Progenitor cell of endocrine pancreas (in vitro differentiated cells): ENCODE data around the gene RASSF8. TPM values are rescaled to one million over a fixed set of nuclear protein-coding genes. Genes with fewer than 3 reads are reported as not detected.

Source experiments
- DNase-seq: peaks from one replicate; pipeline ENCODE4 v3.0.0; 2021; ENCODE audit warnings: low spot score; ENCODE audit not compliant: unreplicated experiment
- H3K27ac Mint-ChIP-seq: 2 replicates; pipeline ENCODE4 v1.8.0; 2021; ENCODE audit warnings: mild to moderate bottlenecking, moderate library complexity, mixed read lengths
- H3K27me3 Mint-ChIP-seq: 2 replicates; pipeline ENCODE4 v1.8.0; 2021; ENCODE audit warnings: mixed read lengths
- H3K36me3 Mint-ChIP-seq: 2 replicates; pipeline ENCODE4 v1.8.0; 2022; ENCODE audit warnings: mixed read lengths; ENCODE audit not compliant: insufficient read depth
- H3K4me1 Mint-ChIP-seq: 2 replicates; pipeline ENCODE4 v1.8.0; 2021; ENCODE audit warnings: low read depth, mixed read lengths
- H3K4me3 Mint-ChIP-seq: 2 replicates; pipeline ENCODE4 v1.8.0; 2021; ENCODE audit warnings: low read depth, mild to moderate bottlenecking, moderate library complexity, mixed read lengths
- H3K9me3 Mint-ChIP-seq: 2 replicates; pipeline ENCODE4 v1.8.0; 2021; ENCODE audit warnings: low read depth, mixed read lengths
- total RNA-seq: library from RNA; stranded (reverse); gene quantifications from 2 replicates; pipeline ENCODE4 v1.2.1, GENCODE V29; 2021
- TF ChIP-seq, protein P1 (sequence below): fragments of 200-600 bp; sonication (generic); IDR thresholded peaks from one replicate; pipeline ENCODE4 v1.5.0; 2021; ENCODE audit warnings: antibody characterized with exemption, mild to moderate bottlenecking; ENCODE audit not compliant: unreplicated experiment

RASSF8 gene
- total RNA-seq, 1 donor from 2014 or later = 38.8 TPM

DNA sequence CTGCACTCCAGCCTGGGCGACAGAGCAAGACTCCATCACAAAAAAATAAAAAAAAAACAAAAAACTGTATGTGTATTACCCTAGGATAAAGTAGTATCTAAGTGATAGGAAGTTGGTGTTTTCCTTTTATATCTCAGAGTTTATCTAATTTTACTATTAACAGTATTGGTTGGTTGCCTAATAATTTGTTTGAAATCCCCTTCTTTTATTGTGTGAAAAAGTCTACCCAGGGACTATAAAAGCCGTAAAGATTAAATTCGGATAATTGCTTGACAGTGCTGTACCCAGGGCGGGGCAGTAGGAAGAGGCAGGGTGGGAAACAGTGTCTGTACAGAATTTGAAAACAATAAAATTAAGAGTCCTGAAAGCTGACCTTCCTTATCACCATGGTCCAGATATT lies 78.4 kb downstream of the RASSF8 start:
- Mint-ChIP-seq H3K36me3 (no peaks in the 10 kb centered on the region), H3K4me3 (no peak overlapping the region), H3K27ac (no peak overlapping the region), H3K27me3 (no peaks in the 10 kb centered on the region), H3K4me1 (peaks cover 36% of the 10 kb centered on the region), H3K9me3 (no peaks in the 10 kb centered on the region)
- no peak for DNase-seq
- TF ChIP-seq, protein P1, sequence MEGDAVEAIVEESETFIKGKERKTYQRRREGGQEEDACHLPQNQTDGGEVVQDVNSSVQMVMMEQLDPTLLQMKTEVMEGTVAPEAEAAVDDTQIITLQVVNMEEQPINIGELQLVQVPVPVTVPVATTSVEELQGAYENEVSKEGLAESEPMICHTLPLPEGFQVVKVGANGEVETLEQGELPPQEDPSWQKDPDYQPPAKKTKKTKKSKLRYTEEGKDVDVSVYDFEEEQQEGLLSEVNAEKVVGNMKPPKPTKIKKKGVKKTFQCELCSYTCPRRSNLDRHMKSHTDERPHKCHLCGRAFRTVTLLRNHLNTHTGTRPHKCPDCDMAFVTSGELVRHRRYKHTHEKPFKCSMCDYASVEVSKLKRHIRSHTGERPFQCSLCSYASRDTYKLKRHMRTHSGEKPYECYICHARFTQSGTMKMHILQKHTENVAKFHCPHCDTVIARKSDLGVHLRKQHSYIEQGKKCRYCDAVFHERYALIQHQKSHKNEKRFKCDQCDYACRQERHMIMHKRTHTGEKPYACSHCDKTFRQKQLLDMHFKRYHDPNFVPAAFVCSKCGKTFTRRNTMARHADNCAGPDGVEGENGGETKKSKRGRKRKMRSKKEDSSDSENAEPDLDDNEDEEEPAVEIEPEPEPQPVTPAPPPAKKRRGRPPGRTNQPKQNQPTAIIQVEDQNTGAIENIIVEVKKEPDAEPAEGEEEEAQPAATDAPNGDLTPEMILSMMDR = no peak

DNA sequence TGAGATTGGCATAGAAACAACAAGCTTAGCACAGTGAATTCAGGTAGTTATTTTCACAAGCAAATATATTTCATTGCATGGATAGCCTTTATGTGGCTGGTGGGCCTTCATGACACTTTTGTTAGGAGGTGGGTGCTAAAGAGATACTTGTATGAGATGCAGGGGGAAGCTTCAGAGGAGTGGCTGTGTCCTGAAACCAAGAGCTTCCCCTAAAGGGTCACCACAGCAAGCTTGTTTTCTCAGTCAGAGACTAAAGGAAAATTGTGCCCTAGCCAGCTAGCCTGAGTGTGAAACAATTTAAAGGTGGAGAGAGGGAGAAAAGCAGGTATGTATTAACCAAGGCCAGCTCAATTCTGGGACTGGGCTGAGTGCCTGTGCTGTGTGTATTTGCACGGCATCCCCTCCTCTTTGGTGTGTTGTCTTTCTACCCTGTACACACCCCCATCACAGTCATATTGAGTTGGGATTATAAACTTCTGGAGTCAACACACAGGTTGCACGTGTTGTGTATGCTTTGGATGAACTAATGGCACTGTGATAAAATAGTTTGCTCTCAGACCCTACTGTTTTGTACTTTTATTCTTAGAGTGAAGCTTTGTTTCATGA lies 79.2 kb downstream of the RASSF8 start:
- Mint-ChIP-seq H3K27me3 (no peaks in the 10 kb centered on the region), H3K4me3 (no peak overlapping the region), H3K36me3 (no peaks in the 10 kb centered on the region), H3K9me3 (no peaks in the 10 kb centered on the region), H3K27ac (peak overlapping the region; percentile 79), H3K4me1 (peaks cover 36% of the 10 kb centered on the region)
- TF ChIP-seq, protein P1 = no peak
- no peak for DNase-seq

DNA sequence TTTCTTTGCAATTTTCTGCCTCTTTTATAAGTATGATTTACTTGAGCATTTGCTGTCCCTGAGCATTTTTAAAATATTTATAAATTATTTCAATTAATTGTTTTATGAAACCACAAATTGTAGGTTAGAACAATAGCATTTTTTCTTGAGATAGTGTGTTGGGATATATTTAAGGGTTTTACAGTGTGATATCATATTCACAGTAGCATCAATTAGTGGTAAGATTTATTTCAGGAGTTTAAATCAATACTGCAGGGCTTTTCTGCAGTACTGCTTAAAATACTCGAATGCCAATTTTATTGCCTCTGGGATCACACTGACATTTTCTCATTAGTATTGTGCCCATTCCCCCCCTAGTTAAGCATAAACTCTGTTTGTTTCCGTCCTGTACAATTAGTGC lies 84.2 kb downstream of the RASSF8 start:
- no peaks in the 10 kb centered on the region for H3K27me3 Mint-ChIP-seq
- no peak overlapping the region for H3K27ac Mint-ChIP-seq
- peaks cover 34% of the 10 kb centered on the region for H3K4me1 Mint-ChIP-seq
- no peaks in the 10 kb centered on the region for H3K9me3 Mint-ChIP-seq
- TF ChIP-seq, protein P1 = no peak
- no peaks in the 10 kb centered on the region for H3K36me3 Mint-ChIP-seq
- DNase-seq = no peak
- H3K4me3 Mint-ChIP-seq = no peak overlapping the region

DNA sequence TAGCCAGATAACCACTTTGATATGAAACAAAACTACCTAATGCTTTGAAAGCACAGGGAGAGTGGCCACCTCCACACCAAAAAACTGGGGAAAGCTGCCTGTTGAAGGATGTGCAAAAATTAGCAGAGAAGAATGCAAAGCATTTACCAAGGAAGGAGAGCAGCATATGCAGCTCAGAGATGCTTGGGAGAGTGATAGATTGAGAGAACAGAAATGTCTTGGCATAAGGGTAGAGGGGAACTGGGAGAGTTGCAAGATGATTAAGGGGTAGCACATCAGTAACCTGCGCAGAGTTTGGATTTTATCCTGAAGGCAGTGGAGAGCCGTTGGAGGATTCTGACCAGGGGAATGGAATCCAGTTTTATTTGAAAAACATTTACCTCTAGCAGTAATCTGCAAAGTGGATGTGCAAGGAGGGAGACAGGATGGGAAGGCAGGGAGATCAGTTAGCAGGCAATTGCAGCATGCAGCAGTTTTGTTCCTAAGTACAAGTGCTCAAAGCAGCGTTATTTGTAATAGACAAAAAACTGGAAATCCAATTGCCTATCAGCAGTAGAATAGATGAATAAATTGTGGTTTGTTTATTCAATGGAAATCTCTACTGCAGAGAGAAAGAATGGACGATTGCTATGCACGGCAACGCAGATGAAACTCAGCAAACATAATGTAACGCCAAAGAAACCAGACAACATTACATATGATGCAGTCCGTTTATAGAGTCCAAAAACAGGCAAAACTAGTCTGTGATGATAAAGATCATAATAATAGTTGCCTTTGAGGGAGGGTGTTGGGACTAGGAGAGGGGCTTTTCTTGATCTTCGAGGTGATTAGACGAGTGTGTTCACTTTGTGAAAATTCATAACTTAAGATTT lies 84.9 kb downstream of the RASSF8 start:
- DNase-seq = no peak
- no peaks in the 10 kb centered on the region for H3K36me3 Mint-ChIP-seq
- peaks cover 27% of the 10 kb centered on the region for H3K4me1 Mint-ChIP-seq
- no peaks in the 10 kb centered on the region for H3K9me3 Mint-ChIP-seq
- no peak overlapping the region for H3K4me3 Mint-ChIP-seq
- no peak overlapping the region for H3K27ac Mint-ChIP-seq
- no peaks in the 10 kb centered on the region for H3K27me3 Mint-ChIP-seq
- TF ChIP-seq, protein P1 = no peak

DNA sequence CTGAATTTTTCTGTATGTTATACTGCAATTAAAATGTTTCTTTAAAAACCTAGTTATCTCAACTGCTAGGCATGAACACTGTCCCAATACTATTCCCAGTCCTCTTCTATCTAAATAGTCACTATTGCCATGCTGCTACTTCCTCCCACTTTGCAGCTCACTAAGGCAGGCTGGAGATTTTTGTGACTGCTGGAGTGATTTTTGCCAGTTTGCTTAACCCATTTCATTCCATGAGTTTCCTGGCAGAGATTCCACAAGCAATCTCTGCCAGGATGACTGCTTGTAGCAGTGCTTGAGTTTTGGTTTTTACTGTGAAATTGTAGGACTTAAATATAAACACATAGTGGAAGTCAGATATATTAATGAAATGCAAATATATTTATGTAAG lies 85.5 kb downstream of the RASSF8 start:
- DNase-seq = no peak
- Mint-ChIP-seq H3K4me3 (no peak overlapping the region), H3K27ac (no peak overlapping the region), H3K9me3 (no peaks in the 10 kb centered on the region), H3K36me3 (no peaks in the 10 kb centered on the region), H3K27me3 (no peaks in the 10 kb centered on the region), H3K4me1 (peaks cover 23% of the 10 kb centered on the region)
- TF ChIP-seq, protein P1 = no peak
